Ecto neural progenitor cell (in vitro differentiated cells): ENCODE results near the gene ASB9.
"Not testable (repeated sequence)": the region's sequence is repeated elsewhere in the genome, so short reads cannot be mapped to it uniquely, and the experiment has no call there.

Experiments used
- DNase-seq: peaks from one replicate; pipeline ENCODE4 v3.0.0-alpha.2; 2018; ENCODE audit warnings: low spot score

The ASB9 gene

GRCh38 chrX:15269618-15270521, at the start of gene ASB9:
ASB9 (minus strand) TSS chrX:15270083; CDS start chrX:15269874, 209 bp downstream.
- DNase-seq = peak; percentile 41

GRCh38 chrX:15319075-15319474, 49.2 kb upstream of the ASB9 start:
- no peak for DNase-seq

- DNase-seq = no peak
Observed at GRCh38 chrX:15315509-15315908, 45.6 kb upstream of the ASB9 start, which contains the start of gene ASB11. ASB11 (minus strand) TSS chrX:15315640; CDS start chrX:15315605, 35 bp downstream.

- no peak for DNase-seq
Observed at GRCh38 chrX:15314472-15314871, 44.6 kb upstream of the ASB9 start.

- DNase-seq = no peak
Observed at GRCh38 chrX:15311119-15311518, 41.2 kb upstream of the ASB9 start.

GRCh38 chrX:15310117-15310516, 40.2 kb upstream of the ASB9 start:
- DNase-seq = no peak

GRCh38 chrX:15305899-15306298, 36.0 kb upstream of the ASB9 start:
- not testable (repeated sequence) for DNase-seq

GRCh38 chrX:15301924-15302323, 32.0 kb upstream of the ASB9 start:
- DNase-seq = no peak

GRCh38 chrX:15299941-15300851, 30.3 kb upstream of the ASB9 start:
- no peak for DNase-seq

GRCh38 chrX:15298780-15299179, 28.9 kb upstream of the ASB9 start:
- no peak for DNase-seq

- no peak for DNase-seq
Observed at GRCh38 chrX:15298201-15298600, 28.3 kb upstream of the ASB9 start.

GRCh38 chrX:15293451-15293850, 23.6 kb upstream of the ASB9 start:
- no peak for DNase-seq

GRCh38 chrX:15292861-15293260, 23.0 kb upstream of the ASB9 start:
- DNase-seq = no peak

GRCh38 chrX:15277604-15278003, 7.7 kb upstream of the ASB9 start:
- DNase-seq = no peak

GRCh38 chrX:15274946-15275345, 5.1 kb upstream of the ASB9 start:
- DNase-seq = no peak

- not testable (repeated sequence) for DNase-seq
Observed at GRCh38 chrX:15273275-15273674, 3.4 kb upstream of the ASB9 start.

- DNase-seq = no peak
Observed at GRCh38 chrX:15271757-15272156, 1.9 kb upstream of the ASB9 start.

- no peak for DNase-seq
Observed at GRCh38 chrX:15269120-15269519, 763 bp downstream of the ASB9 start.

GRCh38 chrX:15254852-15255251, 15.0 kb downstream of the ASB9 start:
- DNase-seq = no peak

GRCh38 chrX:15245896-15246295, 24.0 kb downstream of the ASB9 start:
- DNase-seq = no peak

- DNase-seq = no peak
Observed at GRCh38 chrX:15244421-15244820, 25.5 kb downstream of the ASB9 start.

GRCh38 chrX:15242899-15243555, 26.9 kb downstream of the ASB9 start:
- DNase-seq = no peak
